Activated CD4-positive, alpha-beta T cell treated with anti-CD3 and anti-CD28 coated beads, Interleukin-2, amount 50 U/mL, for 4 hours (primary cell): Measurements from ENCODE around the gene EXOSC6.
A peak's percentile ranks its signal among the peaks of the same experiment; 100 is the strongest.
"Not testable (repeated sequence)": the region's sequence is repeated elsewhere in the genome, so short reads cannot be mapped to it uniquely, and the experiment has no call there.

Source experiments
- DNase-seq, 2 experiments: peaks; one replicate each; pipeline ENCODE4 v3.0.0-alpha.2; 2020

EXOSC6 gene

DNA sequence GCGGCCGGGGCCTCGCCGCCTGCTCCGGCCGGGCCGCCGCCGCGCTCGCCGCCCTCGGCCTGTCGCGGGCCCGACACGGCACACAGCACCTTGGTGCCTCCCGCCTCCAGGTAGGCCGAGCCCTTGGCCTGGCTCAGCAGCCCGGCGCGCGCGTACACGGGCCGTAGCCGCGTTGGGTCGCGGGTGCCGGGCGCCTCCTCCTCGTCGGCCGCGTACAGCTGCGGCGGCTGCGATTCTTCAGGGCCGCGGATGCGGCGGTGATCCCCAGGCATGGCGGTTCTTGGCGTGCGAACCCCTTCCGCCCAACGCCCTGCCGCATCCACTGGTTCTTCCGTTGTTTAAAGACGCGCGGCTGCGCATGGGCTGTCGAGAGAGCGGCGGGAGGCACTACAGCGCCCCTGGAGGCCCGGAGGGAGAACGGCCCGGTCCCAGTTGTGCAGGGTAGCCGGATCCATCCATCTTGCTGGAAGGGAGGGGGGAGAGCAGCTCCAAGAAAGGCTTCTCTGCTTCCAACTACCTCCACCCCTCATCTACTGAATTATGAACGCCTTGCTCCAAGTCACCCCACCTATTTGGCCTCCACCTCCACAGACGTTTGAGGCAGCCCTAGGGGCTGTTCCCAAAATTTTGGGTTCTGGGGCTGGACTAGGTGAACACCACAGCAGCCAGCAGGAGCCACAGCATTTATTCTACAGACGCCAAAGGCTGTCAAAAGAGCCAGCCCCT is at the start of gene EXOSC6:
Gene EXOSC6 (minus strand): TSS at position 312 of the 726 bp plus-strand sequence. CDS start 40 bp downstream, at position 272.
- peak; percentile 86 to 88 for DNase-seq

DNA sequence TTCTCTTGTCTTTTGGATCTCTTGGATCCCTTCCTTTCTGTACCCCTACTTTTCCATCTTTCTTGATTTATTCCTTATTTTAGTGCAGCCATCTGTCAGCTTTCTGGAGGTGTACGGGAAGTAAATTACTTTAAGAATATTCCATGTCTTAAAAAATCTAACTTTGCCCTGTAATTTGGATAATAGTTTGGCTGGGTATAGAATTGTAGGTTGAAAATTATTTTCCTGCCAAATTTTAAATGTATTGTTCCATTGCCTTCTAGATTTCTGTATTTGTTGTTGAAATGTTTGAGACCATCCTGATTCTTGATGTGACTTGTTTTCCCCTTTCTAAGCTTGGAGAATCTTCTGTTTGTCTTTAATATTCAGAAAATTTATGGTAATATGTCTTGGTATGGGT is 49.4 kb upstream of the EXOSC6 start:
- no peak for DNase-seq

DNA sequence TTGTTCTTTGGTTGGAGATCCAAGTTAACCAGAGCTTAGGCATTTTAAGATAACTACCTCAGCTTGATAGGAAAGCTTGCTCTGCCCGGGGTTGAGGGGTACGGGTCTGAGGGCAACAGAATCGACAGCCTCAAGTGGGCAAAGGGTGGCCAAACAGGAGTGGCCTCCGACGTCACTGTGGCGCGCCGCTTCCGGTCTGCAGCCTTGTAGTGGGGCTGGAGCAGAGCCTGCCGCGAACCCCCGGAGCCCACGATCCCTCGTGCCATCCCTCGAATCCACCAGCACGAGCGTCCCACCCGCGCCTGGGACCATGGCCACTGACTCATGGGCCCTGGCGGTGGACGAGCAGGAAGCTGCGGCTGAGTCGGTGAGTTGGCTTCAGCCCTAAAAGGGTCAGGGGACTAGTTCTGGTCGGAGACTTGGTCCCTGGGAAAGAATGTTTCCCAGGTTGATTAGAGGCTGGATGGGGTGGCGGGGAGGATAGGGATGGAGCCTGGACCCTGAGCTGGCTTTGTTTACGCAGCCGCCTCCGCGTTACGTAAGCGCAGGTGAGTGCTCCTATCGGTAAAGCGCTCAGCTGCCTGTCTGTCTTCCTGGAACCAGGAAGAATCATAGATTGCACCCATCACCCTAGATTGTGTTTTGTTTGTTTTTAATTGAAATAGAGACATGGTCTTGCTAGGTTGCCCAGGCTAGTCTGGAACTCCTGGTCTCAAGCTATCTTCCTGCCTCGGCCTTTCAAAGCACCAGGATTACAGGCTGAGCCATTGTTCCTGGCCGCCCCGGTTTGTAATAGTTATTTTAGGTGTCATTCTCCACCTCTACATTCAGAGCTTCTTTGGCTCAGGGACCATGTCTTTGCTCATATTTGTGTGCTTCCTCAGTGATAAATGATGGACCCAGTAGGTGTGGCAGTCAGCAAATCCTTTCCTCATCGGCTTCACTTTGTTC is 47.5 kb upstream of the EXOSC6 start, which contains the start of gene DDX19B:
Gene DDX19B (plus strand): TSS at position 199 of the 951 bp plus-strand sequence. CDS start 112 bp downstream, at position 311.
- DNase-seq = peak; percentile 37 to 39

DNA sequence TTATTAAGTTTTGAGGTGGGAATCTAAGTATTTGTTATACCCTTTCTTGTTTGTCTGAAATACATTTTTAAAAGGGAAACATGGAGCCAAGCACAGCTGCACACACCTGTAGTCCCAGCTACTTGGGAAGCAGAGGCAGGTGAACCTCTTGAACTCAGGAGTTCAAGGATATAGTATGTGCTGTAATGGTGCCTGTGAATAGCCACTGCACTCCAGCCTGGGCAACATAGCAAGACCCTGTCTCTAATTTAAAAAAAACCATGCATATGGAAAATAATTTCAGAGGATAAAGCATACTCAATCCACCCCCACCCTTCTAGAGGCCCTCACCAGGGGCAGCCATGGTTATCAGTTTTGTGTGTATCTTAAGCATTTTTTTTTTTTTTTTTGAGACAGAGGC is 43.9 kb upstream of the EXOSC6 start:
- DNase-seq = no peak

DNA sequence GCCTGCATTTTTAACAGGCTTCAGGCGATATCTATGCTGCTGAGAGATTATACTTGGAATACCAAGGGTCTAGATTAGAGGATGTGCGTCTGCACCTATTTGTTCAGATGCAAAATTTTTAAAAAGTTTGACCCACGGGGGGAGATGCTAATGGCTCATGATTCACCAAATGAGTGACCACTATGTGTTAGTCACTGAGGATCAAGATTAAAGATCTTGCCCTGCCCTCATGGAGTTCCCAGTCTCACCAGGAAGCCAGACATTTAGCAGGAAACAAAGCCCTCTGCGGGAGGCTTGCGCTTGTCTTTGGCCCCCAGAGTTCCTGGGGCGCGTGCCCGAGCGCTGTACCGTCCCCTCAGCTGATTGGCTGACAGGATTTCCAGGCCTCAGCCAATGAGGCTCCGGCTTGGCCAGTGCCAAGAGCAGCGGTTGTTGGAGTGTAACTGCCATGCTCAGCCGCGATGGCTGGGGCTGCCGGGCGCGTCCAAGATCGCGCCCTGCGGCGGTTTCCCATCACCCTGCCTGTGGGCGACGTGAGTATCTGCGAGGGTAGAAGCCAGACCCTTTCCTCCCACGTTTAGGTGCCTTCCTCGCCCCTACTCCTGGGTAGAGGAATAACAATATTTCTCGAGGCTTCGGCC is 42.8 kb upstream of the EXOSC6 start:
- no peak for DNase-seq

DNA sequence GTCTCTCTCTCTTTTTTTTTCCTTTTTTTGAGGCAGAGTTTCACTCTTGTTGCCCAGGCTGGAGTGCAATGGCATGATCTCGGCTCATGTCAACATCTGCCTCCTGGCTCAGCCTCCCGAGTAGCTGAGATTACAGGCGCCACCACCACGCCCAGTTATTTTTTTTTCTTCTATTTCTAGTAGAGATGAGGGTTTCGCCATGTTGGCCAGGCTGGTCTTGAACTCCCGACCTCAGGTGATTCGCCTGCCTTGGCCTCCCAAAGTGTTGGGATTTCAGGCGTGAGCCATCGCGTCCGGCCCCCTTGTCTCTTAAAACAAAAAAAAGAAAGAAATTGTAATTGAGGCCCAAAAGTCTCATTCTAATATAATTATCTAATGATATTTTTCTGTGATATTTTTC is 40.4 kb upstream of the EXOSC6 start:
- DNase-seq = not testable (repeated sequence)

DNA sequence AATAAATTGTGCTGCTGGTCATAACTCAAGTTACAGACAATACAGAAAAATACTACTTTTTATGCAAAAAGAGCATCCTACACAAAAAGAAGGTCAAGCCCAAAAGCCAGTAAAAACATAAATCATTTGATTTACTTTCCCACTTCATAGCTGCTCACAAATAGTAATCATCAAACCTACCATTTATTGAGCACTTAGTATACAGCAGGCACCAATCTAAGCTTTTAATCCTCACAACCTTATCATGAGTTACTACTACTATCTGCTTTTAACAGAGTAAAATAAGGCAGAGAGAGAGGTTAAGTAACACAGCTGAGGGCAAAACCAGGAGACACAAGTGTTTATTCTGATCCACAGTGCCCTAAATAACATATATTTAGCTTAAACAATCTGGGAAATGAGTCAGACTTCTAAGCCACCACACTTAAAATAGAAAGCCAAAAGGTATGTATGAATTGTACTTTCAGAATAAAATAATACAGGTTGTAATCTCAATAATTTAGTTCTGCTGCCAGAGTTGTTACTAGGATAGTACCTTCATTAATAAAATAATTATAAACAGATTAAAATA is 39.3 kb upstream of the EXOSC6 start:
- DNase-seq = no peak

DNA sequence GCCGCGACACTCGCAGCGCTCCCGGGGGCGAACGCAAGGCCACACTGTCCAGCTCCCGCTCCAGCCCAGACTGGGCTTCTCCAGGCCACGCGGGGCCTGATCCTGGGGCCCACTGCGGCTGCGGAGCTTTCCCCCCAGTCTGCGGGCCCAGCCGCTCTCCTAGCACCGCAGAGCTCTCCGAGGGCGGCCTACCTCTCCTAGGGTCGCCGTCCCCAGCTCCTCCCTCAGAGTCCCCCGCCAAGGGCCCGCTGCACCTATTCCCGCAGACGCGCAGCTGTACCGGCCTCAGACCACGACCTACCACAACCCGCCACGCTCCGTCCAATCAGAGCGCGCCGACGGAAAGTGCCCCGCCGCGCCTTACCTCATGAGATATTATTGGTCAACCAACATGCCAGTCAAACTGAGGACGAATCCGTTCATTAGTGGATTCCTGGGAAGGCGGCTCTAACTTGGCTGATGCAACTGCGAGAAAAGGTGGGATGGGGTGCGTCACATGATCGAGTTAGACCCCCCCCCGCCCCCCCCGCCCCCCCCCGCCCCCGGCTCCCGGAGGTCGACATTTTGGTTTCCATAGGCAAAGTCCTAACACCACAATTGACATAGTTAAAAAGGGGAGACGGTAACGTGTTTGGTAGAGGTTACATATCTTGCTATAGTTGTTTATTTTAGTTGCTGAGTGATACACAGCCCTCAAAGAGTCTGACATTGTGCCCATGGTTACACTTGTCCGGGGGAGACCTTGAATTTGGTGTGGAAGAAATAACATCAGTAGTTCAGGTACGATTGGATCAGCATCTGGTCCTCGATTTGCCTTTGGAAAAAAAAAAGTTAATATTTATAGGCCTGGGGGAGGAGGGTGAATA is 37.7 kb upstream of the EXOSC6 start, which contains the start of gene AARS1:
Gene AARS1 (minus strand): TSS at position 278 of the 866 bp plus-strand sequence. CDS start 6,743 bp downstream, outside the sequence.
- peak; percentile 91 to 92 for DNase-seq

DNA sequence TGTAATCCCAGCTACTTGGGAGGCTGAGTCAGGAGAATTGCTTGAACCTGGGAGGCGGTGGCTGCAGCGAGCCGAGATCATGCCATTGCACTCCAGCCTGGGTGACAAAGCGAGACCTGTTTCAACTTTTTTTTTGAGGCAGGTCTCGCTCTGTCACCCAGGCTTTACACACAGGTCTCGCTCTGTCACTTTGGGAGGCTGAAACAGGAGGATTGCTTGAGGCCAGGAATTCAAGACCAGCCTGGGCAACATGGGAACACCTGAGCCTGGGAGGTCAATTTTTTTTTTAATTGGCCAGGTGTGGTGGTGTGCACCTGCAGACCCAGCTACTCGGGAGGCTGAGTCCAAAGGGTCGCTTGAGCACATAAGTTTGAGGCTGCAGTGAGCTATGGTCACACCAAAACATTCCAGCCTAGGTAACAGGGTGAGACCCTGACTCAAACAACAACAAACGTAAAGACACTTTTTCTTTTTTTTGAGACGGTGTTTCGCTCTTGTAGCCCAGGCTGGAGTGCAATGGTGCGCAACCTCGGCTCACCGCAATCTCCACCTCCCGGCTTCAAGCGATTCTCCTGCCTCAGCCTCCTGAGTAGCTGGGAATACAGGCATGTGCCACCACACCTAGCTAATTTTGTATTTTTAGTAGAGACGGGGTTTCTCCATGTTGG is 35.7 kb upstream of the EXOSC6 start:
- DNase-seq = not testable (repeated sequence)

DNA sequence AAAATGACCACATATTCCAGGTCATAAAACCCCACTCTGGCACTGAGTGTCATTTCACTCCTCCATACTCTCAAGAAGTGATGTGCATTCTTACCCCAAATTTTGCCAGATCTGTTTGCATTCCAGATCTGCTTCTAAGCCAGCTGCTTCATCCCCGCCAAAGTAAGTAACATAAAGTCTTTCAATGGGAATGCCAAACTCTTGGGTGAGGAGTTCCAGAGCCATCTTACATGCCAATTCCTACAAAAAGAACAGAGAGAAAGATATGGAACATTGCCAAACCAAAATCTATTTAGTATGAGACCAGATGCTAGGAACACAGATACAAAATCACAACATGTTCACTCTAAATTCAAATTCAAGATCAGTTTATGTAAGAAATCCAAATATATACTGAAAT is 24.7 kb upstream of the EXOSC6 start:
- DNase-seq = no peak

DNA sequence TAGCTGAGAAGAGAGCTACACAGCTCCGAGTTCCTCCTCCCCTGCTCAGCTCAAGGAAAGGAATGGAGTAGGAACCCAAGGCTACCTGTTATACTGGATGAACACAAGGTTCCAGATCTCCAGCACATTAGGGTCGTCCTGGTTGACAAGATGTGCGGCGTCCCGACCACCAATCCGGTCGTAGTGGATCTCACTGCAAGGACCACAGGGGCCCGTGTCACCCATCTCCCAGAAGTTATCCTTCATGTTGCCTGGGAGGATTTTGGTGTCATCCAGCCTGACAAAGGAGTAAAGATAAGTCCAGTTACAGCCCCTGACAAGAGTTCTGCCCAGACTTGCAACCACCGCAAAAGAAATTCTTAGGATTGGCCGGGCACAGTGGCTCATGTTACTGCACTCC is 20.0 kb upstream of the EXOSC6 start:
- DNase-seq = no peak

DNA sequence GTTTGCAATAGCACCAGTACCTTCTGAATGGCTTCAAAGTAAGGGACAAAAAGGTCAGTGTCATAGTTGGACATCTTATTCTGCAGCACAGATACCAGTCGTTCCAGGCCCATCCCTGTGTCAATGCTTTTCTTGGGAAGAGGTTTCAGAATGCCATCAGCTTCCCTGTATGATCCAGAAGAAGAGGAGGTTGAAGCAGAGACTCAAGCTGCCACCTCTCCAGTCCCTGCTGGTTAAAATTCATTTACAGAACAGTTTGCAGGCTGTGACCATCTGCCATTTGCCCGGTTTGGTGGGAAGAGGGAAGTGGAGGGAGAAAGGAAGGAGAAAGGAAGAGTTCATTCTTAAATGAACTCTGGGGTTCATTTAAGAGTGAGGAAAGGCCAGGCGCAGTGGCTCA is 18.4 kb upstream of the EXOSC6 start:
- no peak for DNase-seq

DNA sequence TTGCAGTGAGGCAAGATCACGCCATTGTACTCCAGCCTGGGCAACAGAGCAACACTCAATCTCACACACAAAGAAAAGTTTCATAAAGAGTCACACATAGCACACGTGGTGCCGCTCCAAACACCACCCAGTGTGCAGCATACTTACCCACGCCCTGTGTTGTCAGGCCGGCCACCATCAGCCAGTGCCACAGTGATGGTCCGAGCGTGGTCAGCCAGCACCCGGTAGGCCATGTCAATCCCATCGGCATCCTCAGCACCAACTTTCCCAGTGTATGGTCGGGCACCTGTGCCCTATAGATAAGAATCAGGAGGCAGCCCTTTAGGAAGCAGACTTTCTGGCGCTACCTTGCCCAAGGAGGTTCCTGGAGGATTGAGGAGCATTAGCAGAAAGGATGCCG is 17.7 kb upstream of the EXOSC6 start:
- DNase-seq = no peak

DNA sequence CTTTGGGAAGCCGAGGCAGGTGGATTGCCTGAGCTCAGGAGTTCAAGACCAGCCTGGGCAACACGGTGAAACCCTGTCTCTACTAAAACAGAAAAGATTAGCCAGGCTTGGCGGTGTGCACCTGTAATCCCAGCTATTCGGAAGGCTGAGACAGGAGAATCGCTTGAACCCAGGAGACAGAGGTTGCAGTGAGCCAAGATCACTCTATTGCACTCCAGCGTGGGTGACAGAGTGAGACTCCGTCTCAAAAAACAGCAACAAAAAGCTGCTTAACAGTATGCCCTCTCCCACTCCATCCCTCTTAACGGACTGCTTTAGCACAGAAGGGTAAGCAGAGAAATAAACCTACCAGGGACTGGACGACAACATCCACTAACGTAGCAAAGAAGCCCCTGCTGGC is 16.2 kb upstream of the EXOSC6 start:
- not testable (repeated sequence) for DNase-seq

DNA sequence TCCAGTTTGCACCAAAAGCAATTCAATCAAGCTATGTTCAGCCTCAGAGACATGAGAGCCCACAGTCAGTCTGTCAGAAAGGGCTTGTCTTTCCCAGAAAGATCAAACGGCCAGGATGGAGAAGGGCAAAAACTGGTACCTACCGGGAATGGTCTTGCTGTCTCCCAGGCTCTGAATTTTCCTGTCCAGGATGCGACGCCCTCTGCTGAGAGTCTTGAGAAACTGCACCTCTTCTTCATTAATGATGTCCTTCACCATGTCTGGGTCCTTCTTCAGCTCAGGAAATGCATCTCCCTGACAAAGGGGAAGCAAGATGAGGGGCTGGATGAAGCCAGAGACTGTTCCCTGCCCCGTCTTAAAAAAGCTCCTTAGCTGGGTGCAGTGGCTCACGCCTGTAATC is 15.8 kb upstream of the EXOSC6 start:
- no peak for DNase-seq

DNA sequence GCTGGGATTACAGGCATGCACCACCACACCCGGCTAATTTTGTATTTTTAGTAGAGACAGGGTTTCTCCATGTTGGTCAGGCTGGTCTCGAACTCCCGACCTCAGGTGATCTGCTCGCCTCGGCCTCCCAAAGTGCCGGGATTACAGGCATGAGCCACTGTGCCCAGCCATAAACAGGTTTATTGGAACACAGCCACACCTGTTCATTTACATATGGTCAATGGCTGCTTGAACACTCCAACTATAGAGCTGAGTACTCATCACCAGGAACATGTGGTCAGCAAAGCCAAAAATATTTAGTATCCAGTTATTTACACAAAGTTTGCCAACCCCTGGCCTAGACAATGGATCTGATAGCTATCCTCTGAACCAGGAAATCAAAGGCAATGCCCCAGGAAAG is 8.2 kb upstream of the EXOSC6 start:
- not testable (repeated sequence) for DNase-seq

DNA sequence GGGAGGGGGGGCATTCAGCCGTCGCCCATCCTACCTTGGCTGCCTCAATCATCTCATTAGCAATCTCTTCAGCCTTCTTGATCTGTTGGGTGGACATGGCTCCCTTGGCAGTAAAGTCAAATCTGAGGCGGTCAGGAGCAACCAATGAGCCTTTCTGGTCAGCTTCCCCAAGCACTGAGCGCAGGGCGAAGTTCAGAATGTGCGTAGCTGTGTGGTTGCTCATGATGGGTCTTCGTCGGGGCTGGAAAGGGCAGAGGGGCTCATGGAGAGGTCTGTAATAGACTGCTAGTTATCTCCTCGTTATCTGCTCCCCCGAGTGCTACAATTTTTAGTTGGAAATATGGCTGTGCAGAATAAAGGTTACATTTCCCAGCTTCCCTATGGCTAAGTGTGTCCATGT is 7.2 kb upstream of the EXOSC6 start:
- no peak for DNase-seq

DNA sequence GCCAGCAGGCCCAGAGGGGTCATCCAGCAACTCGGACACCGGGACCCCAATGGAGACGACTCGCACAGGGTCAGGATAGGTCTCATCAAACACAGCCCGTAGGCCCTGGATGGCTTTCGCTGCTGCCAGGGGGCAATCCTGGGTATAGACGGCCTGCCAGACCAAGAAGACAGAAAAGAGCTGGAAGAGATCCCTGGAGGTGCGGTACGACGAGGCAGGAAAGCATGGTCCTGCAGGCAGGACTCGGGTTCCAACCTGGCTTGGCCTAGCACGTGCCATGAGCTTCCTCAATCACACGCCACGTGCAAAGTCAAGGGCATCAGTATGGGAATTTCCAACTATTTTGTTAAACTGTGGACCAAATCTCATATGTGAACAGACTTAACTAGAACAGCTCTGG is 6.3 kb upstream of the EXOSC6 start:
- DNase-seq = no peak

DNA sequence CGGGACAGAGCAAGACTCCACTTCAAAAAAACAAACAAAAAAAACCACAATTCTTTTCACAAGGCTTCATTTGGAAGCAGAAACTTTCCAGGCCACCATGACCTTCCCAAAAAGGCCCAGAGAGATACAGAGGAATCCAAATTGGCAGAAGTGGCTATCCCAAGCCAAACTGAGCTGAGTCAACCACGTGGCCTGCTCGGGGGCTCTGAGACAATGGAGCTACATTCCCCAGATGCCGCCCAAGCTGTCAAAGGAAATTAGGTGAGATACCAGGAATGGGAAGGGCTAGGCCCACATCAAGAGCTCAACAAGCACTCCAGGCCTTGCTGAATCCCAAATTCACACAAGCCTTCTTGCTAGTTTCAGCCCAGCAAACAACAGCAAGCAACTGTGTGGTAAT is 5.7 kb upstream of the EXOSC6 start:
- no peak for DNase-seq

DNA sequence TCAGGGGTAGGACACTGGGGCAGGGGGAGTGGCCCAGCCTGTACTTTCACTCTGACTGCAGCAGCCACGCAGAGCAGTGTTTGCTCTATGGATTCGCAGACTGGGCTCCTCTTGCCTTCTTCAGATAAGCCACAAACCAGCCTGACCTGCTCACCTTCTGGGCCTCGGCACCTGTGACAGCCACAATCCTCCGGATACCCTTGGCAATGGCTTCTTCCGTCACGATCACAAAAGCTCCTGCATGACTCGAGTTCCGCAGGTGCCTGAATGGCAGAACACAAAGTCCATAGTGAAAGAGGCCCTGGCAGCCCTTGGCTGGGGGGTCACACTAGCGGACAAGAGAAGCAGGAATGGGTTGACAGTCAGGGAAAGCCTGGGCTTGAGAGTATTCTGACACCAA is 3.8 kb upstream of the EXOSC6 start:
- no peak for DNase-seq

DNA sequence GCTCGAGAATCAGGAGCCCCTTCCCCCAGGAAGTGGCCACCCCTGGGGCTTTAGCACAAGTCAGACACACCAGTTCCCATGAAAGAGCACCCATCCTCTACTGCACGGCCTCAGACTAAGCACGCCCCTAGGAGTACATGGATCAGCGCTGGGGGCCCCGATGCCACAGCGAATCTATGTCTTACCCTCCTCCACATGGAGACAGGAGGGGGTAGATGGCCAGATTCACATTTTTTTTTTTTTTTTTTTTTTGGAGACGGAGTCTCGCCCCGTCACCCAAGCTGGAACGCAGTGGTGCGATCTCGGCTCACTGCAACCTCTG is 3.2 kb upstream of the EXOSC6 start:
- no peak for DNase-seq
